CD4-positive, CD25-positive, alpha-beta regulatory T cell (primary cell): ENCODE data around the gene NAPA. TPM values are rescaled to one million over a fixed set of nuclear protein-coding genes. Genes with fewer than 3 reads are reported as not detected.

Source experiments
- ATAC-seq, 2 donors: fragments of 150-1000 bp; cut with Tn5 transposase; one replicate each; pipeline ENCODE4 v1.10.0; 2021; ENCODE audit warnings: low read depth in 2 of 2, moderate number of reproducible peaks in 2 of 2, moderate library complexity in 1 of 2
- DNase-seq, 3 donors: peaks; one replicate each; pipeline versions ENCODE4 v3.0.0 to v3.0.0-alpha.2; 2012 to 2022; ENCODE audit warnings: mixed read lengths in 1 of 3
- H3K27ac ChIP-seq: one replicate; pipeline ENCODE4 v1.7.0; 2013; ENCODE audit warnings: mild to moderate bottlenecking, low read length; ENCODE audit not compliant: insufficient read depth, poor library complexity, severe bottlenecking
- H3K27me3 ChIP-seq: one replicate; pipeline ENCODE4 v1.7.0; 2013; ENCODE audit warnings: low read length; ENCODE audit not compliant: control insufficient read depth, insufficient read depth
- H3K36me3 ChIP-seq: one replicate; pipeline ENCODE4 v1.7.0; 2013; ENCODE audit warnings: mild to moderate bottlenecking, low read length, moderate library complexity; ENCODE audit not compliant: control insufficient read depth, insufficient read depth
- H3K4me1 ChIP-seq: 2 replicates; pipeline ENCODE4 v1.7.0; 2013; ENCODE audit warnings: mild to moderate bottlenecking, low read length; ENCODE audit not compliant: insufficient read depth, control insufficient read depth, poor library complexity, severe bottlenecking
- H3K4me3 ChIP-seq: one replicate; pipeline ENCODE4 v1.7.0; 2013; ENCODE audit warnings: low read depth, mild to moderate bottlenecking, low read length, moderate library complexity
- H3K9me3 ChIP-seq, 2 experiments: 1 replicate in 1 of 2; 2 replicates in 1 of 2; pipeline ENCODE4 v1.7.0; 2013; ENCODE audit warnings: low read length in 2 of 2, mild to moderate bottlenecking in 1 of 2, moderate library complexity in 1 of 2; ENCODE audit not compliant: control insufficient read depth in 2 of 2
- H3K27ac Mint-ChIP-seq, 3 donors: one replicate each; pipeline ENCODE4 v1.8.0; 2020 to 2022; ENCODE audit warnings: mild to moderate bottlenecking in 3 of 3, mixed read lengths in 3 of 3, moderate library complexity in 2 of 3
- H3K27me3 Mint-ChIP-seq: one replicate; pipeline ENCODE4 v1.8.0; 2022; ENCODE audit warnings: mild to moderate bottlenecking, mixed read lengths
- H3K36me3 Mint-ChIP-seq: one replicate; pipeline ENCODE4 v1.8.0; 2020; ENCODE audit warnings: mixed read lengths
- H3K4me1 Mint-ChIP-seq, 4 donors: one replicate each; pipeline ENCODE4 v1.8.0; 2020 to 2022; ENCODE audit warnings: mixed read lengths in 4 of 4, mild to moderate bottlenecking in 1 of 4
- H3K4me3 Mint-ChIP-seq, 4 donors: one replicate each; pipeline ENCODE4 v1.8.0; 2020 to 2022; ENCODE audit warnings: mild to moderate bottlenecking in 4 of 4, mixed read lengths in 4 of 4, moderate library complexity in 3 of 4
- H3K9me3 Mint-ChIP-seq, 7 donors: one replicate each; pipeline ENCODE4 v1.8.0; 2020 to 2022; ENCODE audit warnings: mixed read lengths in 7 of 7, mild to moderate bottlenecking in 3 of 7, moderate library complexity in 2 of 7
- polyA plus RNA-seq, 4 donors: library from polyadenylated mRNA; unstranded; fragments of 300-500 nt; fragmentation: Illumina TruSeq; gene quantifications; one replicate each; pipeline ENCODE4 v1.2.3, GENCODE V29; 2021
- total RNA-seq: library from RNA; stranded (reverse); gene quantifications from one replicate; pipeline ENCODE4 v1.2.3, GENCODE V29; 2022

The NAPA gene
- total and polyA plus RNA-seq, 5 donors from 2014 or later, result 87.3 to 155 (median 93.0) TPM

GRCh38 chr19:47470447-47471195 lies 44.2 kb downstream of the NAPA start:
- peaks cover 8% of the 10 kb centered on the region for H3K27me3 ChIP-seq
- H3K4me3 ChIP-seq, result no peak overlapping the region
- Mint-ChIP-seq H3K4me3 (peak overlapping the region in 1 of 4 donors; percentile 48), H3K27me3 (peaks cover 52% of the 10 kb centered on the region), H3K27ac (peak overlapping the region in 1 of 3 donors; percentile 20), H3K36me3 (no peaks in the 10 kb centered on the region), H3K4me1 (peaks cover 0 to 23% (median 11%) of the 10 kb centered on the region in 4 donors), H3K9me3 (peaks cover 0 to 3% (median 0%) of the 10 kb centered on the region in 7 donors)
- H3K27ac ChIP-seq, result no peak overlapping the region
- H3K9me3 ChIP-seq, result no peaks in the 10 kb centered on the region
- H3K36me3 ChIP-seq, result no peaks in the 10 kb centered on the region
- DNase-seq, result no peak
- peaks cover 8% of the 10 kb centered on the region for H3K4me1 ChIP-seq
- no peak for ATAC-seq

GRCh38 chr19:47469719-47470118 lies 45.1 kb downstream of the NAPA start:
- H3K27ac Mint-ChIP-seq, result no peak overlapping the region
- Histone ChIP-seq H3K27me3 (peaks cover 8% of the 10 kb centered on the region), H3K4me1 (peaks cover 8% of the 10 kb centered on the region), H3K9me3 (no peaks in the 10 kb centered on the region), H3K27ac (no peak overlapping the region), H3K4me3 (no peak overlapping the region), H3K36me3 (no peaks in the 10 kb centered on the region)
- no peak overlapping the region for H3K4me3 Mint-ChIP-seq
- DNase-seq (no peak), ATAC-seq (no peak)
- H3K9me3 Mint-ChIP-seq, result peaks cover 0 to 2% (median 0%) of the 10 kb centered on the region in 7 donors
- H3K36me3 Mint-ChIP-seq, result no peaks in the 10 kb centered on the region
- H3K27me3 Mint-ChIP-seq, result peaks cover 52% of the 10 kb centered on the region
- peaks cover 0 to 23% (median 11%) of the 10 kb centered on the region in 4 donors for H3K4me1 Mint-ChIP-seq

DNA sequence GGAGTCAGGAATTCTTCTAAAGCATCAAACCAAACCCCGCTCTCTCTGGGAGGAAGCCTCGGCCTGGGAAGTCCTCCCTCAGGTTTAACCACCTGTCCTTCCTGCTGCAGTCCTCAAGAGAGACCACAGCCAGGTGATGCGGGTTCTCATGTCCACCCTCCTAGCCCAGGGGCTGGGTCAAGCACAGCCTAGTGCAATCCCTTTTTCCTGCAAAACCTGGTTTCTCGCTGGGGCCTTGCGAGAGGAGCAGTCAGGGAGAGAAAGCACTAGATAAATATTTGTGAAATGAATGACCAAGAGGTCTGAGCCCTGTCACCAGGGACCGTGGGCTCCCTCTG lies 45.5 kb downstream of the NAPA start:
- Mint-ChIP-seq H3K36me3 (no peaks in the 10 kb centered on the region), H3K27me3 (peaks cover 55% of the 10 kb centered on the region), H3K27ac (no peak overlapping the region), H3K9me3 (peaks cover 0 to 1% (median 0%) of the 10 kb centered on the region in 7 donors), H3K4me1 (peaks cover 0 to 23% (median 11%) of the 10 kb centered on the region in 4 donors), H3K4me3 (peak overlapping the region in 1 of 4 donors; percentile 41)
- ATAC-seq, result no peak
- H3K27ac ChIP-seq, result no peak overlapping the region
- peaks cover 8% of the 10 kb centered on the region for H3K4me1 ChIP-seq
- H3K9me3 ChIP-seq, result no peaks in the 10 kb centered on the region
- no peak overlapping the region for H3K4me3 ChIP-seq
- no peaks in the 10 kb centered on the region for H3K36me3 ChIP-seq
- H3K27me3 ChIP-seq, result peaks cover 8% of the 10 kb centered on the region
- no peak for DNase-seq

DNA sequence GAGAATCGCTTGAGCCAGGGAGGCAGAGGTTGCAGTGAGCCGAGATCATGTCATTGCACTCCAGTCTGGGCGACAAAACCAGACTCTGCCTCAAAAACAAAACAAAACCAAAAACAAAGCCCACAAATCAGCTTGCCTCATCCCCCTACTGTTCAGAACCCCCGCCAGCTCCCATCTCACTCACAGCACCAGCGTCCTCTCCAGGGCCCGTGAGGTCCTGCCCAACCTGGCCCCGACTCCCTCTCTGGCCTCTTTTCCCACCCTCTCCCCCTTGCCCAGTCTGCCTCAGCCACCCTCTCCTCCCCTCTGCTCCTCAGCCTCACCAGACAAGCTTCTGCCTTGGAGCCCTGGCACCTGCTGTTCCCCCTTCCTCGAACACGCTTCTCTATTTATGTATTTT lies 46.9 kb downstream of the NAPA start:
- Histone ChIP-seq H3K4me3 (no peak overlapping the region), H3K9me3 (no peaks in the 10 kb centered on the region), H3K27ac (no peak overlapping the region), H3K27me3 (peaks cover 8% of the 10 kb centered on the region), H3K36me3 (no peaks in the 10 kb centered on the region), H3K4me1 (peaks cover 8% of the 10 kb centered on the region)
- Mint-ChIP-seq H3K4me1 (peaks cover 0 to 23% (median 11%) of the 10 kb centered on the region in 4 donors), H3K9me3 (peaks cover 0 to 1% (median 0%) of the 10 kb centered on the region in 7 donors), H3K27me3 (peaks cover 61% of the 10 kb centered on the region), H3K27ac (no peak overlapping the region), H3K4me3 (peak overlapping the region in 1 of 4 donors; percentile 21), H3K36me3 (no peaks in the 10 kb centered on the region)
- DNase-seq, result no peak
- ATAC-seq, result no peak

DNA sequence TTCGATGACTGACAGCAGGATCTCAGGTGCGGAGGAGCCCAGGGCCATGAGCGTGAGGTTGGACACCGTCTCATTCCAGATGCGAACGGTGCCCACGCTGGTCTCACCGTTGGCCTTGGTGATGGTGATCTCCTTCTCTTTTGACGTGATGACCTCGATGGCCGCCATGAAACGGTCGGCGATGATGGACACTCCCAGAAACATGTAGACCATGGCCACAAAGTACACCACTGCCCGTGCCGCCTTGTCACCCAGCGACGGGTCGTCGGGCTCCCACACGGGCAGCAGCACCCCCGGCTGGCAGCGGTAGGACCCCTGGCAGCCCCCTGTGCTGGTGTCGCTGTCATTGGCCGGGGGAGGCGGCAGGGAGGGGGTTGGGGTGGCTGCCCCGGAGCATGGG lies 48.9 kb downstream of the NAPA start:
- Histone ChIP-seq H3K4me3 (no peak overlapping the region), H3K27ac (no peak overlapping the region), H3K36me3 (no peaks in the 10 kb centered on the region), H3K27me3 (peaks cover 3% of the 10 kb centered on the region), H3K4me1 (no peaks in the 10 kb centered on the region), H3K9me3 (no peaks in the 10 kb centered on the region)
- H3K27ac Mint-ChIP-seq, result no peak overlapping the region
- H3K27me3 Mint-ChIP-seq, result peaks cover 50% of the 10 kb centered on the region
- DNase-seq, result no peak
- peaks cover 0 to 12% (median 5%) of the 10 kb centered on the region in 4 donors for H3K4me1 Mint-ChIP-seq
- no peak for ATAC-seq
- no peaks in the 10 kb centered on the region for H3K36me3 Mint-ChIP-seq
- peaks cover 0 to 1% (median 0%) of the 10 kb centered on the region in 7 donors for H3K9me3 Mint-ChIP-seq
- H3K4me3 Mint-ChIP-seq, result no peak overlapping the region

DNA sequence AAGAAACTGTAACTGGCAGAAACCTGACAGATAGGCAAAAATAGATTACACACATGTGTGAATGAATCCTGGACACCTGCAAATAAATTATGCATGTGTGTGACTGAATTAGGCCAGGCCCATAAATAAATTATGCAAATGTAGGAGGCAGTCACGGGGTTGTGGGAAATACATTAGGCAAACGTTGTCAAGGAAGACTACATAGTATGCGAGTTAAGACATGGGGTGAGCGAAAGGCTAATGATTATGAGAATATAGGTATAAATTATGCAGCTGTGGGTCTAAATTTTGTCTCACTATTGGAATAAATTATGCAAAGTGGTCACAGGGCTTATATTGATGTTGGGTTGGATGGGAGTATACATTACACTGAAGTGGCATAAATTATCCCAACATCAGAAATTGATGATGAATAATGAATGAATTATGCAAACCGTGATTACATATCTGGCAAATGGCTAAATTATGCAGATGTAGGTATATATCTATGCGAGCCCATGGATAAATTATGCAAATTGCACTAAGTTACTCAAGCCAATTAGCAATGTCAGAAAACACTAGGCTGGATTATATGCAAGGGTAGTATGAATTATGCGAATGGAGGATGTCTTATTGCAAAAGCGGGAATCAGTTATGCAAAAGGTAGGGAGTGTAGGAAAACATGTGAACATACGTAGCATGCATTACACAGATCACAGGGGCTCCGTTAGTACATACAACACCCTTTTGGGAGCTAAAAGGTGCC lies 50.0 kb downstream of the NAPA start:
- peaks cover 3% of the 10 kb centered on the region for H3K27me3 ChIP-seq
- H3K9me3 Mint-ChIP-seq, result peaks cover 0 to 4% (median 0%) of the 10 kb centered on the region in 7 donors
- H3K36me3 ChIP-seq, result no peaks in the 10 kb centered on the region
- H3K4me1 ChIP-seq, result no peaks in the 10 kb centered on the region
- H3K9me3 ChIP-seq, result no peaks in the 10 kb centered on the region
- peaks cover 0 to 5% (median 2%) of the 10 kb centered on the region in 4 donors for H3K4me1 Mint-ChIP-seq
- H3K27me3 Mint-ChIP-seq, result peaks cover 38% of the 10 kb centered on the region
- no peak overlapping the region for H3K4me3 Mint-ChIP-seq
- DNase-seq (no peak), ATAC-seq (no peak)
- peak overlapping the region in 1 of 3 donors; percentile 0 for H3K27ac Mint-ChIP-seq
- no peaks in the 10 kb centered on the region for H3K36me3 Mint-ChIP-seq
- no peak overlapping the region for H3K27ac ChIP-seq
- no peak overlapping the region for H3K4me3 ChIP-seq

GRCh38 chr19:47461876-47462275 lies 53.0 kb downstream of the NAPA start:
- H3K4me3 ChIP-seq, result no peak overlapping the region
- peaks cover 0 to 2% (median 0%) of the 10 kb centered on the region in 4 donors for H3K4me1 Mint-ChIP-seq
- H3K27me3 Mint-ChIP-seq, result peaks cover 16% of the 10 kb centered on the region
- no peaks in the 10 kb centered on the region for H3K36me3 ChIP-seq
- DNase-seq (no peak), ATAC-seq (no peak)
- peaks cover 22% of the 10 kb centered on the region for H3K27me3 ChIP-seq
- peaks cover 0 to 5% (median 0%) of the 10 kb centered on the region in 7 donors for H3K9me3 Mint-ChIP-seq
- H3K4me1 ChIP-seq, result no peaks in the 10 kb centered on the region
- H3K36me3 Mint-ChIP-seq, result no peaks in the 10 kb centered on the region
- no peak overlapping the region for H3K4me3 Mint-ChIP-seq
- H3K9me3 ChIP-seq, result no peaks in the 10 kb centered on the region
- no peak overlapping the region for H3K27ac ChIP-seq
- H3K27ac Mint-ChIP-seq, result no peak overlapping the region
